HG03045 (cell line): Measurements from ENCODE around the gene RAB13.

Source experiments
- ATAC-seq: cut with Tn5 transposase; IDR thresholded peaks from one replicate; pipeline ENCODE4 v1.9.1; 2021; ENCODE audit warnings: mild to moderate bottlenecking, moderate library complexity; ENCODE audit not compliant: unreplicated experiment

The RAB13 gene

DNA sequence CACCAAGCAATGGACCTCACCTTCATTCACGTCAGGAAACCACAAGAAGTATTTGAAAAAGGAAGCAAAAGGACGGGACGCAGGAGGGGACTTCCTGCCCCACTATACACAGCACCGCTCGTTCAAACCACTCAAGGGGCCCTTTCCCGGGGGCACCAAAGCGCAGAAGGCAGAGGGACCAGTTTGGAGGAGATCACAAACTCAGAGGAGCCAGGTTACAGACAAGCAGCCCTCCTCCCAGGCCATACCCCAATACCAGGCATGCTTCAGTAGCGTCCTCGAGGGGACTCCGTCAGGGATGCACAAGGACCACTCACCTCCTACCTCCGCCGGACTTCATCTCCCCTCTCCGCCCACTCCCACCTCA lies 28.4 kb downstream of the RAB13 start:
- peak; percentile 4 for ATAC-seq

- no peak for ATAC-seq
These were observed 29.0 kb downstream of the RAB13 start for GRCh38 chr1:153956997-153957715.

DNA sequence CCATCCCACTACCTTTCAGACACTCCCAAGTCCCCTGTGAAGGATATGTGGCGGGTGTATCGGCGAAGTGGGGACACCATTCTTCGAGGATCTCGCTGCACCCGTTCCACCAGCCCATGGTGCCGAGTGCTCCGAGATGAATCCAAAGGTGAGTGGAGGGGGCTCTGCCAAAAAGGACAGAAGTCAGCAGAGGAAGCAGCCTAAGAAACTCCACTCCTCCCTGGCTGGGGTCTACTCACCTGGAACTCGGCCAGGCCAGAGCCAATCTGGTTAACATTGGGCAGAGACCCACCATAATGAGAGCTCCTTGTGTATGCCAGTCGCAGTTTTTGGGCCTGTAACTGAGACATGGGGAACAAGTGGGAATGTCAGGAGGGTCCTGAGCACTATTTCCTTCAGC lies 31.3 kb downstream of the RAB13 start:
- ATAC-seq: no peak

- no peak for ATAC-seq
These were observed 32.2 kb downstream of the RAB13 start for GRCh38 chr1:153953859-153954365.

GRCh38 chr1:153951801-153952200 lies 34.3 kb downstream of the RAB13 start:
- ATAC-seq: no peak

DNA sequence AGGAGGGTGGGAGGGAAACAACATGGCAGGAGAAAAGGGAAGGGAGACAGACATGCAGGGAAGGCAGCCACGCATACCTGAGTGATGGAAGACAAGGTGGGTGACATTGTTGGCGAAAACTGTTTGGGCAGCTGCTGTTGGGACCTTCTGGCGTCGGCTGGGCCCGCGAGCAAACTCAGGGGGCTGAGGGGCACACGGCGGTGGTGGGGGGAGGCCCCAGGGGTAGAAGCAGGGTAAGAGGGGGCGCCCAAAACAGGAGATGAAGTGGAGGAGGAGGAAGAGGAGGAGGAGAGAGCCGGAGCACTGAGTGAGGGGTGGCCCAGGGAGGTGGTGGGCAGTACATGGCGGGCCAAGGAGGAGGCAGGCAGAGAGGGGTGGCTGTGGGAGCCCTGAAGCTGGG lies 35.0 kb downstream of the RAB13 start:
- no peak for ATAC-seq

GRCh38 chr1:153946622-153947241 lies 39.4 kb downstream of the RAB13 start, which contains the start of gene DENND4B:
Gene DENND4B (minus strand): TSS chr1:153946718. CDS start chr1:153944374, 2,344 bp downstream.
- peak; percentile 56 for ATAC-seq

GRCh38 chr1:153945795-153946621 lies 40.1 kb downstream of the RAB13 start:
- ATAC-seq: peak; percentile 70

DNA sequence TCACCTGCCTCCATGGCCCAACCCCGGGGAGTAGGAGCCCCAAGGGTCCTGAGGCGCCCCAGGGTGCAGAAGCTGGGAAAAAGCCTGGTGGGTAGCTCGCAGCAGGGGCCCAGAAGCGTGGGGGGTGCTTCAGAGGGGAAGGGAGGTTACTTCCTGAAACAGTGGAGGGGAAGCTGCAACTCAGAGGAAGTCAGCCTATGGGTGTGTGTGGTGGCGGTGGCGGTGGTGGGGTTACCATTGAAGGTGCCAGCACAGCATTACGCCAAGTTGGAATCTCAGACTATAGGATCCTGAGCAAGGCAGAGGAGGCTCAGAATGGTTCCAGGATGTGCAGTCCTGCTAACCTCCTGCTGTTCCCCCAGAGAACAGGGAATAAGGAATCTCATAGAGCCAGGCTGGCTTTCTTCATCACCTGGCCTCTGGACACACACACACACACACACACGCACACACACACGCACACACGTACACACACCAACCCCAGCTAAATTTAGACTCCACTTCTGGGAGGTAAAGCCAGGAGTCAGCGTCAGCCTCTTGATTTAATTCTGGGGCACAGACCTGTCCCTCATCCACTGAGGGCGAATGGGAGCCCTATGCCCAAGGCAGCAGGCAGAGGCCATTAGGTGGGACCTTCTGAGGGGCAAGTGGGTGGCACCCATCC lies 40.9 kb downstream of the RAB13 start:
- ATAC-seq: no peak

- ATAC-seq: no peak
These were observed 41.4 kb downstream of the RAB13 start for GRCh38 chr1:153944827-153945117.

GRCh38 chr1:153944005-153944826 lies 41.9 kb downstream of the RAB13 start:
- no peak for ATAC-seq

- no peak for ATAC-seq
These were observed 43.2 kb downstream of the RAB13 start for GRCh38 chr1:153942766-153943549.

DNA sequence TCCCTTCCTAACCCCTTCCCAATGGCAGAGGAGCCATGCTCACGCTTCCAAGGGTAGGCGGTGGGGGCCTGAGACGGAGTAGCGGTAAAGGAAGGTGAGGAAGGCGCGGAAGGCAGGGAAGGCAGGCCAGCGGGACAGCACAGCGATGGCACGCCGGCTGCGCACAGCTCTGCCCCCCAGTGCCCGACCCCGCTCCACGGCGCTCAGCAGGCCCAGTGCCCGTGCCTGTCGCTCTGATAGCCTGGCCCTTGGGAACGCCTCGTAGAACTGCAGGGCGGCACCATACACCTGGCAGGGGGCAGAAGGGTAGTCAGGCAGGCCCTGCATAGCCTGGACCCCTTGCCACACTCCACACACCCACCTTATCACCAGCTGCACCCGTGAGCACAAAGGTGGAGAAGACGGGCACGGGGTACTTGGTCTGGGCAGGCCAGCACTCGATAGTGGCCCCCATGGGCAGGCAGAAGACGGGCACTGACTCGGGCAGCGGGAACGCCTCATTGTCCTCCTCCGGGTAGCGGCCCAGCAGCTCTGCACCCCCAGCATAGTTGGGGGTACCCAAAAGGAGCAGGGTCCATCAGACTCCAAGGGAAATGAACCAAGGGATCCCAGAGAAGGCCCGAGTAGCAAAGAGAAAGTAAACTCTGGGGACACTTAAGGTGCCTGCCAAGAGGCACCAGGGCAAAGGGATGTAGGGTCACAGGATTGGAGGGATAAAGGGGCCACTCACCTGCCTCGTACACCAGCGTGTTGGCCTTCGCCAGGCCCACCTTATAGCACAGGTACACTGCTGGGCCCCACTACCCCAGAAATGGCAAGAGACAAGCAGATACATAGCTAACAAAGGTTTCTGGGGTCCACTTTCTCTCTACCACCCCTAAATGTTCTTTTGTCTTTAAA lies 44.1 kb downstream of the RAB13 start:
- no peak for ATAC-seq

GRCh38 chr1:153940756-153941155 lies 45.4 kb downstream of the RAB13 start:
- ATAC-seq: no peak

DNA sequence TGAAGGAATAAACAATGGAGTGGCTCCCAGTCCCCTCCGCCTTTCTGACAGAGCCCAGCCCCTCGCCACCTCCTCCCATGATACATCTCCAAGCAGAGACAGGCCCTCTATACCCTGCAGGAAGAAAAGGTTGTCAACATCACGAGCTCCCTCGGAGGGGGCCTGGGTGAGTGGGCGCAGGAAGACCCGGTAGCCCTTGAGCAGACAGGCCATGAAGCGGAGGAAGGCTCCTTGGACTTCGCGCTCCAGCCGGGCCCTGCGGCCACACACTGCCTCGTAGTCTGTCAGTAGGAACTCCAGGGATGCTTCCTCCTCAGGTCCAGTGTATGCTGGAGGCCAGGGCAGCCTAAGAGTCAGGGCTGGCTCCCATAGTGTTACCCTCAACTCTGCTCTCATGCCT lies 46.7 kb downstream of the RAB13 start:
- no peak for ATAC-seq

DNA sequence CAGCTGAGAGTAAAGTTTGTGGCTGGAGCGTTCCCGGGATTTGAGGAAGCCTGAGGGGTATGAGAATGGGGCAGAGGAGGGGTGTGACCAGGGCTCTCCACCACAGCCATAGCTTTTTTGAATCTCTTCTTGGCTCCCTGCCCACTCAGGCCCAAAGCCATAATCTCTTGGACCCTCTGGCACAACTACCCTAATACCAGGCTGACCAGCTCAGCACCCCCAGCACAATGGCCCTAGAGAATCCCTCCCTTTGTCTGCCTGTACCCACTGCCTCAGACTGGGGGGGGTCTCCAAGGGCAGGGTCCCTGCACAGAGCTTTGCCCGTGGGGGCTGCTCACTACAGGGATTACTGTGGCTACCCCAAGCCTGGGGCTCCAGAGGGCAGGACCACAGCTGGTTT lies 47.1 kb downstream of the RAB13 start:
- ATAC-seq: no peak

GRCh38 chr1:153937331-153937730 lies 48.8 kb downstream of the RAB13 start:
- no peak for ATAC-seq

DNA sequence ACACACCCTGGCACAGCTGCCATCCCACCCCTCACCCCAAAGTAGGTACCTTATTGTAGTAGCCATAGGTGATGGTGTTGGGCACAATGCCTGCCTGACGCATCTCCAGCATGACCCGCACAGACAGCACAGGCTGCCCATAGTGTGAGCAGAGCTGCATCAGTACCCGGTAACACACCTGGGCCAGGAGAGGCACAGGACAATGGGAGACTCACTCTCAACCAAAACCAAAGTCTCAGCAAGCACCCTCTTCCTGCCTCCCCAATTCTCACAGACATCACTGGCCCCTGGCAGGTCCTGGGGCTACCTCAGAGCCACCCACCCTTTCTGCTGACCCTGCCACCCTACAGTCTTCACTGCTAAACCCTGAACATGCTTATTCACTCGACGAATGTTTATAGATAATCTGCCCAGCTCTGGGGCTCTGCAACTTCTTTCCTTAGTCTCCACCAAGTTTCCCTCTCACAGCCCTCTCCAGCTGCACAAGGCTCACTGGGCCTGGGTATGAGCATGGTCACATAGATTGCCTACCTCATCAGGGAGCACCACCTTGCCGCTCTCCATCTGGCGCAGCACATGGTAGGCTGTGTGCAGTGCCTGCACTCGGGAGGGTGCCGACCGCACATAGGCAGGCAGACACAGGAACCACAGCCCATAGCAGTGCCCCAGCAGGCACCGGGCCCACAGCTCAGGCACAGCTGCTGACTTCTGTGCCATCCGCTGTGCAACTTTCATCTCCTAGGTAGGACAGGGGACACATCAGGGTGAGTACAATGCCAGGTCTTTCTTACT lies 49.9 kb downstream of the RAB13 start:
- no peak for ATAC-seq
